Measurements from ENCODE around the gene DYRK1A.
A peak's percentile ranks its signal among the peaks of the same experiment; 100 is the strongest.

DYRK1A gene

DNA sequence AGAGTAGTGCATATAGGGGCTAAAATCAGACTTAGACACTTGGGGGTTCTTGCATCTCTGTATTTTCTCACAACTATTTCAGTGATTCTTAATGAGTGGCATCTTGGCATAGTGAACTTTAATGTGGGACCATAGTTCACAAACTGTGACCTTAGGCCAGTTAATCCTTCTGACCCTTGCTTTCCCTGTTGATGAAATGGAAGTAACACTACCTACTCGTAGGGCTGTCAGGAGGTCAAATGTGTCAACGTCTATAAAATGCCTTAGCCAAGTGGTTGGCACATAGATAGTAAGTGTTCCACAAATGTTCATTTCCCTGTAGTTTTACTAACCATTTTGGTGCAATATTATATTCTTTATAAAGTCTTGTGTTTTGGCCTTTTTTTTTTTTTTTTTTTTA lies 49.4 kb downstream of the DYRK1A start:
- WGBS: no CpG with 5 or more reads among the region's 2 CpGs
- no peak overlapping the region for H3K27ac ChIP-seq (ENCODE audit: low read length, poor library complexity, severe bottlenecking)
- no peaks in the 10 kb centered on the region for H3K27me3 ChIP-seq (ENCODE audit: control insufficient read depth in 1 of 2, insufficient read depth in 1 of 2, low read length in 2 of 2)
- no peak overlapping the region for H2AFZ ChIP-seq (ENCODE audit: low read depth, low read length)
- H2BK12ac ChIP-seq (ENCODE audit: low read length in 2 of 2): no peak overlapping the region
- no peak overlapping the region for H2AK5ac ChIP-seq (ENCODE audit: low read length, severe bottlenecking)
- no peak overlapping the region for H2BK15ac ChIP-seq (ENCODE audit: low read depth, poor library complexity, severe bottlenecking)
- H3K14ac ChIP-seq (ENCODE audit: low read length in 2 of 2): no peak overlapping the region
- no peak overlapping the region for H3K18ac ChIP-seq (ENCODE audit: low read depth in 1 of 2, low read length in 2 of 2)
- no peak overlapping the region for H3K4me3 ChIP-seq (ENCODE audit: insufficient read depth in 1 of 2, low read depth in 1 of 2, low read length in 2 of 2)
- H3K9me3 ChIP-seq (ENCODE audit: control insufficient read depth, low read length): no peaks in the 10 kb centered on the region
- H3K36me3 ChIP-seq (ENCODE audit: control insufficient read depth in 1 of 2, insufficient read depth in 2 of 2, low read depth in 1 of 2, low read length in 2 of 2): peaks cover 0 to 6% of the 10 kb centered on the region in 2 experiments
- no peak overlapping the region for H4K91ac ChIP-seq (ENCODE audit: low read length)
- H4K8ac ChIP-seq (ENCODE audit: low read length): no peak overlapping the region
- no peak overlapping the region for H3K4ac ChIP-seq (ENCODE audit: low read depth in 1 of 2, low read length in 2 of 2)
- no peak overlapping the region for H3K9ac ChIP-seq (ENCODE audit: low read length)
- peaks cover 1% of the 10 kb centered on the region for H3K79me1 ChIP-seq (replicated peaks; ENCODE audit: low read length, poor library complexity, severe bottlenecking)
- no peak for DNase-seq
- no peak overlapping the region for H2BK5ac ChIP-seq (ENCODE audit: low read depth, low read length, poor library complexity, severe bottlenecking)
- no peak overlapping the region for H3K4me2 ChIP-seq (ENCODE audit: low read length, poor library complexity, severe bottlenecking)
- H3K4me1 ChIP-seq (ENCODE audit: control insufficient read depth, insufficient read depth, low read depth, low read length): no peaks in the 10 kb centered on the region
- H3K23ac ChIP-seq (ENCODE audit: low read length in 2 of 2): no peak overlapping the region
- no peak overlapping the region for H2BK120ac ChIP-seq (ENCODE audit: low read depth, low read length)

DNA sequence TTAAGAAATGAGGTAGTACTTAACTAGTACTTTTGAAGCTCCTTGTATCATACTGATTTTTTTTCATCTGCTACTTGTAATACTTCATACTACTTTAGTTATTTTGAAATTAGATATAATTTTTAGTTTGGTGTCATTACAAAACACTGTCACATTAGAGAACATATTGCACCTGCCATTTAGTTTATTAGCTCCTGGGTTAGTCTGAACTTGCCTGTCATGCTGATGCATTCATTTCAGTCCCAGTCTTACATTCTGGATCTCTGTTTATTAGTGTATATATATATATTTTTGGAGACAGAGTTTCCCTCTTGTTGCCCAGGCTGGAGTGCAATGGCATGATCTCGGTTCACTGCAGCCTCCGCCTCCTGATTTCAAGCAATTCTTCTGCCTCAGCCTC lies 50.3 kb downstream of the DYRK1A start:
- Histone ChIP-seq H3K9ac (ENCODE audit: low read length) (no peak overlapping the region), H4K8ac (ENCODE audit: low read length) (no peak overlapping the region), H3K23ac (ENCODE audit: low read length in 2 of 2) (no peak overlapping the region), H2BK120ac (ENCODE audit: low read depth, low read length) (no peak overlapping the region), H3K14ac (ENCODE audit: low read length in 2 of 2) (no peak overlapping the region), H3K79me1 (replicated peaks; ENCODE audit: low read length, poor library complexity, severe bottlenecking) (peaks cover 3% of the 10 kb centered on the region), H2BK12ac (ENCODE audit: low read length in 2 of 2) (no peak overlapping the region), H2AK5ac (ENCODE audit: low read length, severe bottlenecking) (no peak overlapping the region), H3K18ac (ENCODE audit: low read depth in 1 of 2, low read length in 2 of 2) (no peak overlapping the region), H3K4me1 (ENCODE audit: control insufficient read depth, insufficient read depth, low read depth, low read length) (no peaks in the 10 kb centered on the region), H2BK15ac (ENCODE audit: low read depth, poor library complexity, severe bottlenecking) (no peak overlapping the region), H3K9me3 (ENCODE audit: control insufficient read depth, low read length) (no peaks in the 10 kb centered on the region), H3K27me3 (ENCODE audit: control insufficient read depth in 1 of 2, insufficient read depth in 1 of 2, low read length in 2 of 2) (no peaks in the 10 kb centered on the region), H3K4me3 (ENCODE audit: insufficient read depth in 1 of 2, low read depth in 1 of 2, low read length in 2 of 2) (no peak overlapping the region), H2BK5ac (ENCODE audit: low read depth, low read length, poor library complexity, severe bottlenecking) (no peak overlapping the region), H3K4ac (ENCODE audit: low read depth in 1 of 2, low read length in 2 of 2) (no peak overlapping the region), H4K91ac (ENCODE audit: low read length) (no peak overlapping the region), H3K27ac (ENCODE audit: low read length, poor library complexity, severe bottlenecking) (no peak overlapping the region), H3K36me3 (ENCODE audit: control insufficient read depth in 1 of 2, insufficient read depth in 2 of 2, low read depth in 1 of 2, low read length in 2 of 2) (peaks cover 0 to 13% of the 10 kb centered on the region in 2 experiments), H2AFZ (ENCODE audit: low read depth, low read length) (no peak overlapping the region), H3K4me2 (ENCODE audit: low read length, poor library complexity, severe bottlenecking) (no peak overlapping the region)
- no peak for DNase-seq
- 98% methylated on average over 2 of the region's 2 CpGs for WGBS

DNA sequence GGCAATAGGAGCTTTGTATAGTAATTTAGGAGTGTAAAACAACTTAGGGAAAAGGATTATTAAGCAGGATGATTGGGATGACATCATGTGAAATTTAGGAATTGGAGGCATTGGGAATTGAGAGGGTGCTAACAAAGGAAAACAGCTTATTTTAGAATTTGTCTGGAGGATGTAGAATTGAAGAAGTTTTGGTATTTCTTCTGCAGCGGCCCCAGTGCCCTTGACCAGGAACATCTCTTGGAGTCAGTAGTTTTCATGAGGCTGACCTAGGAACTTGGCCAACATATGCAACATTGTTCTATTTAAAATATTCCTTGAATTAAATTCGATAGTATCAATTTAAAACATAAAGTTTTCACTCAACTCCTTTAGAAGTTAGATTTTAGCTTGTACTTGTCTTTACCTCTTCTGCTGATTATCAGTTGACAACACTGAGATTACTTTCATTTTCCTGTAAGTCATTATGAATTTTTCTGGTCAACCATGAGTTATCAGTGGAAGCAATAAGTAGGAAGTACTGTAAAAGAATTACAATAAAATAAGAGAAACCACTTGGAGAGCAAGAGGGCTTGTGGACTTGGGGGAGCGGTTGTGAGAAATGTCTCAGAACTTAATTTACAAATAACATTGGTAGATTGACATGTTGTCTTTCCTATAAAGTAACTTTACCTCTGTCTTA lies 52.8 kb downstream of the DYRK1A start:
- Histone ChIP-seq H3K4me3 (ENCODE audit: insufficient read depth in 1 of 2, low read depth in 1 of 2, low read length in 2 of 2) (no peak overlapping the region), H3K4me1 (ENCODE audit: control insufficient read depth, insufficient read depth, low read depth, low read length) (no peaks in the 10 kb centered on the region), H4K91ac (ENCODE audit: low read length) (no peak overlapping the region), H2AFZ (ENCODE audit: low read depth, low read length) (no peak overlapping the region), H3K14ac (ENCODE audit: low read length in 2 of 2) (no peak overlapping the region), H3K36me3 (ENCODE audit: control insufficient read depth in 1 of 2, insufficient read depth in 2 of 2, low read depth in 1 of 2, low read length in 2 of 2) (peaks cover 0 to 36% of the 10 kb centered on the region in 2 experiments), H2BK15ac (ENCODE audit: low read depth, poor library complexity, severe bottlenecking) (no peak overlapping the region), H2BK120ac (ENCODE audit: low read depth, low read length) (no peak overlapping the region), H3K27me3 (ENCODE audit: control insufficient read depth in 1 of 2, insufficient read depth in 1 of 2, low read length in 2 of 2) (no peaks in the 10 kb centered on the region), H3K27ac (ENCODE audit: low read length, poor library complexity, severe bottlenecking) (no peak overlapping the region), H3K23ac (ENCODE audit: low read length in 2 of 2) (no peak overlapping the region), H4K8ac (ENCODE audit: low read length) (no peak overlapping the region), H3K18ac (ENCODE audit: low read depth in 1 of 2, low read length in 2 of 2) (no peak overlapping the region), H3K4me2 (ENCODE audit: low read length, poor library complexity, severe bottlenecking) (no peak overlapping the region), H3K9me3 (ENCODE audit: control insufficient read depth, low read length) (no peaks in the 10 kb centered on the region), H2AK5ac (ENCODE audit: low read length, severe bottlenecking) (no peak overlapping the region), H2BK12ac (ENCODE audit: low read length in 2 of 2) (no peak overlapping the region), H3K9ac (ENCODE audit: low read length) (no peak overlapping the region), H2BK5ac (ENCODE audit: low read depth, low read length, poor library complexity, severe bottlenecking) (no peak overlapping the region), H3K4ac (ENCODE audit: low read depth in 1 of 2, low read length in 2 of 2) (no peak overlapping the region), H3K79me1 (replicated peaks; ENCODE audit: low read length, poor library complexity, severe bottlenecking) (peaks cover 7% of the 10 kb centered on the region)
- WGBS: 100% methylated on average over 1 of the region's 3 CpGs
- peak; percentile 20 for DNase-seq

DNA sequence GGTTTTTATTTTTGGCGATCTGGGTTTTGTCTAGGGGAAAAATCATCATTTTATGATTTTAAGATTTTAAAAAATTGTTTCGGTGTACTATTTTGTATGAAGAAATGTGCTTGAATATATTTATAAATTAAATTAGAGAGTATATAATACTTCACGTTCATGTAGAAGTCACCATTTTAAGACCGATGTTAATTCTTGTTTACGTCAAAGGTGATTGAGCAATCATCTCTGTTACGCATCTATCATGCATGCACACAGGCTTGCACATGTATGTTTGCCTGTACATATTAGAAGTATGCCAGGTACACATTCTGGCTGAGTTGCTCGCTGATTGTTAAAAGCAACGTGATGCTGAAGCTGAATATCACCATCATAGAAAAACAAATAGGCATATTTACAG lies 54.7 kb downstream of the DYRK1A start:
- Histone ChIP-seq H2BK12ac (ENCODE audit: low read length in 2 of 2) (no peak overlapping the region), H3K9me3 (ENCODE audit: control insufficient read depth, low read length) (no peaks in the 10 kb centered on the region), H3K27me3 (ENCODE audit: control insufficient read depth in 1 of 2, insufficient read depth in 1 of 2, low read length in 2 of 2) (no peaks in the 10 kb centered on the region), H3K9ac (ENCODE audit: low read length) (no peak overlapping the region), H3K79me1 (replicated peaks; ENCODE audit: low read length, poor library complexity, severe bottlenecking) (peaks cover 13% of the 10 kb centered on the region), H4K8ac (ENCODE audit: low read length) (no peak overlapping the region), H3K36me3 (ENCODE audit: control insufficient read depth in 1 of 2, insufficient read depth in 2 of 2, low read depth in 1 of 2, low read length in 2 of 2) (peaks cover 0 to 48% of the 10 kb centered on the region in 2 experiments), H3K14ac (ENCODE audit: low read length in 2 of 2) (no peak overlapping the region), H3K4ac (ENCODE audit: low read depth in 1 of 2, low read length in 2 of 2) (no peak overlapping the region), H3K4me3 (ENCODE audit: insufficient read depth in 1 of 2, low read depth in 1 of 2, low read length in 2 of 2) (no peak overlapping the region), H3K4me2 (ENCODE audit: low read length, poor library complexity, severe bottlenecking) (no peak overlapping the region), H3K23ac (ENCODE audit: low read length in 2 of 2) (no peak overlapping the region), H3K27ac (ENCODE audit: low read length, poor library complexity, severe bottlenecking) (no peak overlapping the region), H2BK5ac (ENCODE audit: low read depth, low read length, poor library complexity, severe bottlenecking) (no peak overlapping the region), H3K18ac (ENCODE audit: low read depth in 1 of 2, low read length in 2 of 2) (no peak overlapping the region), H2BK120ac (ENCODE audit: low read depth, low read length) (no peak overlapping the region), H2AK5ac (ENCODE audit: low read length, severe bottlenecking) (no peak overlapping the region), H3K4me1 (ENCODE audit: control insufficient read depth, insufficient read depth, low read depth, low read length) (no peaks in the 10 kb centered on the region), H2BK15ac (ENCODE audit: low read depth, poor library complexity, severe bottlenecking) (no peak overlapping the region), H2AFZ (ENCODE audit: low read depth, low read length) (no peak overlapping the region), H4K91ac (ENCODE audit: low read length) (no peak overlapping the region)
- WGBS: over 99% methylated on average over 5 of the region's 8 CpGs
- no peak for DNase-seq

All from mesenchymal stem cell (in vitro differentiated cells and primary cell).